Panc1 (cell line): ENCODE data around the gene ZNF831. TPM values are rescaled to one million over a fixed set of nuclear protein-coding genes. Genes with fewer than 3 reads are reported as not detected.

ENCODE experiments used
- ATAC-seq: fragments of 200-7000 bp; cut with Tn5 transposase; 2 replicates; pipeline ENCODE4 v1.9.1; 2020; ENCODE audit warnings: mild to moderate bottlenecking, moderate library complexity
- BruUV-seq: library from RNA; stranded (reverse); fragments of 400-500 nt; replicated peaks from 2 replicates; lab custom pipeline; 2021; lab: Mats Ljungman, UMichigan
- CTCF ChIA-PET: fragments of 300-600 bp; sonication (Branson Sonifier 250); formaldehyde crosslinking; loops from one replicate; lab custom pipeline; 2022; ENCODE audit warnings: antibody characterized with exemption; lab: Charles Lee
- POLR2A ChIA-PET: fragments of 300-600 bp; sonication (Branson Sonifier 250); formaldehyde crosslinking; loops from one replicate; lab custom pipeline; 2022; ENCODE audit warnings: antibody characterized with exemption; lab: Charles Lee
- DNase-seq: peaks from one replicate; pipeline ENCODE4 v3.0.0-alpha.2; 2010; ENCODE audit warnings: low read depth, low spot score
- H3K27ac ChIP-seq: 2 replicates; pipeline ENCODE4 v1.5.1; 2011; ENCODE audit warnings: mild to moderate bottlenecking, low read length, inconsistent platforms
- H3K27me3 ChIP-seq: fragments of 200-500 bp; sonication (Bioruptor generic); 2 replicates; pipeline ENCODE4 v1.6.0; 2014; ENCODE audit warnings: low read length, inconsistent platforms; ENCODE audit not compliant: control insufficient read depth, insufficient read depth
- H3K36me3 ChIP-seq: fragments of 200-500 bp; sonication (Bioruptor generic); 2 replicates; pipeline ENCODE4 v1.5.1; 2014; ENCODE audit warnings: inconsistent platforms, mild to moderate bottlenecking, low read length, moderate library complexity; ENCODE audit not compliant: control insufficient read depth, insufficient read depth
- H3K4me1 ChIP-seq: 2 replicates; pipeline ENCODE4 v1.5.1; 2011; ENCODE audit warnings: inconsistent platforms, mild to moderate bottlenecking, low read length, moderate library complexity; ENCODE audit not compliant: control insufficient read depth, insufficient read depth
- H3K4me3 ChIP-seq, 2 experiments: 2 replicates each; pipeline ENCODE4 v1.5.1; 2011 to 2012; ENCODE audit warnings: low read depth in 2 of 2, low read length in 2 of 2, mild to moderate bottlenecking in 2 of 2, inconsistent platforms in 1 of 2, moderate library complexity in 1 of 2
- H3K9me3 ChIP-seq: fragments of 200-500 bp; sonication (Bioruptor generic); 2 replicates; pipeline ENCODE4 v1.5.1; 2014; ENCODE audit warnings: low read depth, mild to moderate bottlenecking, inconsistent platforms, low read length, moderate library complexity; ENCODE audit not compliant: control insufficient read depth, insufficient read depth
- POLR2AphosphoS5 ChIP-seq: IDR thresholded peaks from 2 replicates; pipeline ENCODE4 v1.6.1; 2012; ENCODE audit warnings: mild to moderate bottlenecking, low read depth, low read length, moderate library complexity
- SIN3A ChIP-seq: IDR thresholded peaks from 2 replicates; pipeline ENCODE4 v1.6.1; 2012; ENCODE audit warnings: low read depth, mild to moderate bottlenecking, low read length, moderate library complexity, borderline replicate concordance; ENCODE audit not compliant: insufficient read depth
- TCF7L2 ChIP-seq: IDR thresholded peaks from 2 replicates; pipeline ENCODE4 v1.6.1; 2011; ENCODE audit warnings: mild to moderate bottlenecking, low read depth, low read length, inconsistent platforms
- in situ Hi-C: cut with HindIII; loops from 2 replicates; pipeline ENCODE4 v1.10.0; 2016; ENCODE audit warnings: low sequenced_read_pairs, low pct_unique_long_range_greater_than_20kb
- intact Hi-C: fragments of 100-400 bp; cut with micrococcal nuclease; formaldehyde crosslinking; loops from one replicate; pipeline ENCODE4 v1.10.0; 2022; ENCODE audit not compliant: unreplicated experiment
- total RNA-seq: library from RNA; stranded (reverse); gene quantifications from one replicate; pipeline ENCODE4 v1.2.1, GENCODE V29; 2021; ENCODE audit not compliant: unreplicated experiment
- TF ChIP-seq, protein P1 (sequence below): fragments of 450-650 bp; IDR thresholded peaks from 2 replicates; pipeline ENCODE4 v1.5.1; 2017; ENCODE audit warnings: mild to moderate bottlenecking
- TF ChIP-seq, protein P2 (sequence below), 2 experiments: IDR thresholded peaks; 2 replicates each; pipeline ENCODE4 v1.6.1; 2011 to 2012; ENCODE audit warnings: low read depth in 2 of 2, control low read depth in 1 of 2, low read length in 1 of 2, mild to moderate bottlenecking in 1 of 2, moderate library complexity in 1 of 2; ENCODE audit not compliant: insufficient read depth in 1 of 2

Gene ZNF831
- total RNA-seq, 1 experiment from 2014 or later, result 0.03 TPM

DNA sequence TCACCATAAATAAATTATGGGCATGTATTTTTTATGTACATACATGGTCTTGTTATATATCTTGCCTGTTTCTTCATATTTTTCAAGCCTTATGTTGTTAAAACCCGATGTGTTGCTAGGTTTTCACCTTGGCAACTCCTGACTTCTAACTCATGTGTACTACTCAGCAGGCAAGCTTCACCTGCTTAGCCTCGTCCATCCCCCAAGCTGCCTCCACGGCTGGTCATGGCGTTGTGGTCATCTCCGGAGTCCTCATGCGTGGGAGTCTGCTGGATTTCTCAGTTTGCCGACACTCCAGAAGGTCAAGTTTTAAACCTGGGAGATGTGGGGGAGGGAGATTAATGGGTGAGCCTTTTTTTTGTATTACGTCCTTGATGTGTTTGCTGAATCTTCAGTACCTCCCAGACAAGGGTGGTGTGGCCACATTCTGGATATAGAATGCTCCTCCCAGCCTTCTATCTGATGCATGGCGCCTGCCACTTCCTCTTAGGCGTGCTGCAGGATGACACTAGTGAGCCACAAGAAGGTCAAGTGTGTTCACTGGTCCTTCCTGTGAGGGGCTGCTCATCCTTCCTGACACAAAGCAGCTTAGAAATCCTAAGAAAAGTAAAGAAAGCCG is 110.2 kb downstream of the ZNF831 start:
- ChIA-PET POLR2A (no interaction called here), CTCF (no interaction called here)
- H3K9me3 ChIP-seq, result no peaks in the 10 kb centered on the region
- no peak for ATAC-seq
- no peak for DNase-seq
- intact Hi-C loops (no loop called here), in situ Hi-C loops (no loop called here)
- BruUV-seq, result no TSS peak
- no peak overlapping the region for H3K4me3 ChIP-seq
- H3K27me3 ChIP-seq, result peaks cover 24% of the 10 kb centered on the region
- H3K4me1 ChIP-seq, result no peaks in the 10 kb centered on the region
- no peaks in the 10 kb centered on the region for H3K36me3 ChIP-seq
- no peak overlapping the region for H3K27ac ChIP-seq
- no peak for TF ChIP-seq TCF7L2
- TF ChIP-seq, protein P1, sequence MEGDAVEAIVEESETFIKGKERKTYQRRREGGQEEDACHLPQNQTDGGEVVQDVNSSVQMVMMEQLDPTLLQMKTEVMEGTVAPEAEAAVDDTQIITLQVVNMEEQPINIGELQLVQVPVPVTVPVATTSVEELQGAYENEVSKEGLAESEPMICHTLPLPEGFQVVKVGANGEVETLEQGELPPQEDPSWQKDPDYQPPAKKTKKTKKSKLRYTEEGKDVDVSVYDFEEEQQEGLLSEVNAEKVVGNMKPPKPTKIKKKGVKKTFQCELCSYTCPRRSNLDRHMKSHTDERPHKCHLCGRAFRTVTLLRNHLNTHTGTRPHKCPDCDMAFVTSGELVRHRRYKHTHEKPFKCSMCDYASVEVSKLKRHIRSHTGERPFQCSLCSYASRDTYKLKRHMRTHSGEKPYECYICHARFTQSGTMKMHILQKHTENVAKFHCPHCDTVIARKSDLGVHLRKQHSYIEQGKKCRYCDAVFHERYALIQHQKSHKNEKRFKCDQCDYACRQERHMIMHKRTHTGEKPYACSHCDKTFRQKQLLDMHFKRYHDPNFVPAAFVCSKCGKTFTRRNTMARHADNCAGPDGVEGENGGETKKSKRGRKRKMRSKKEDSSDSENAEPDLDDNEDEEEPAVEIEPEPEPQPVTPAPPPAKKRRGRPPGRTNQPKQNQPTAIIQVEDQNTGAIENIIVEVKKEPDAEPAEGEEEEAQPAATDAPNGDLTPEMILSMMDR, result no peak
- TF ChIP-seq, protein P2, sequence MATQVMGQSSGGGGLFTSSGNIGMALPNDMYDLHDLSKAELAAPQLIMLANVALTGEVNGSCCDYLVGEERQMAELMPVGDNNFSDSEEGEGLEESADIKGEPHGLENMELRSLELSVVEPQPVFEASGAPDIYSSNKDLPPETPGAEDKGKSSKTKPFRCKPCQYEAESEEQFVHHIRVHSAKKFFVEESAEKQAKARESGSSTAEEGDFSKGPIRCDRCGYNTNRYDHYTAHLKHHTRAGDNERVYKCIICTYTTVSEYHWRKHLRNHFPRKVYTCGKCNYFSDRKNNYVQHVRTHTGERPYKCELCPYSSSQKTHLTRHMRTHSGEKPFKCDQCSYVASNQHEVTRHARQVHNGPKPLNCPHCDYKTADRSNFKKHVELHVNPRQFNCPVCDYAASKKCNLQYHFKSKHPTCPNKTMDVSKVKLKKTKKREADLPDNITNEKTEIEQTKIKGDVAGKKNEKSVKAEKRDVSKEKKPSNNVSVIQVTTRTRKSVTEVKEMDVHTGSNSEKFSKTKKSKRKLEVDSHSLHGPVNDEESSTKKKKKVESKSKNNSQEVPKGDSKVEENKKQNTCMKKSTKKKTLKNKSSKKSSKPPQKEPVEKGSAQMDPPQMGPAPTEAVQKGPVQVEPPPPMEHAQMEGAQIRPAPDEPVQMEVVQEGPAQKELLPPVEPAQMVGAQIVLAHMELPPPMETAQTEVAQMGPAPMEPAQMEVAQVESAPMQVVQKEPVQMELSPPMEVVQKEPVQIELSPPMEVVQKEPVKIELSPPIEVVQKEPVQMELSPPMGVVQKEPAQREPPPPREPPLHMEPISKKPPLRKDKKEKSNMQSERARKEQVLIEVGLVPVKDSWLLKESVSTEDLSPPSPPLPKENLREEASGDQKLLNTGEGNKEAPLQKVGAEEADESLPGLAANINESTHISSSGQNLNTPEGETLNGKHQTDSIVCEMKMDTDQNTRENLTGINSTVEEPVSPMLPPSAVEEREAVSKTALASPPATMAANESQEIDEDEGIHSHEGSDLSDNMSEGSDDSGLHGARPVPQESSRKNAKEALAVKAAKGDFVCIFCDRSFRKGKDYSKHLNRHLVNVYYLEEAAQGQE (IDR thresholded peaks at IDR 0.05; ENCODE audit: insufficient read depth in 1 of 2, low read depth in 2 of 2, low read length in 1 of 2), result no peak
- TF ChIP-seq POLR2AphosphoS5, result no peak
- no peak for TF ChIP-seq SIN3A

DNA sequence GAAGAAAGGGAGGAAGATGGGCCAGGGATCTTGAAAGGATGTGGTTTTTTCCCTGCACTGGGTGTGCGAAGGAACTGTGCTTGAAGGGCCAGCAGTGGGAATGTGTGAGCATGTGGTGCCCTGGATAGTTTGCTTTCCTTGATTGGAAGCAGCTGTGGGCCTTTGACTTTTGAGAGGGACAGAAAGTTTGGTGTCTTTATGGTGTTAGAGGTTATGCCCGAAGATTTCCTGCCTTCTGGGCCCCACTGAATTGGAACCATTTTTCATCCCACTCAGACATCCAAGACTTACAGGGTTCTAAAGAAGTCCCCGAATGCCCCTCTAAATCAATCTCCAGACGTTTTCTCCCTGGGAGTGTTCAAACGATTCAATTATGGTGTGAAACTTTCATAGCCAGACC is 113.3 kb downstream of the ZNF831 start:
- H3K27ac ChIP-seq, result no peak overlapping the region
- no peaks in the 10 kb centered on the region for H3K4me1 ChIP-seq
- no peaks in the 10 kb centered on the region for H3K36me3 ChIP-seq
- peaks cover 25% of the 10 kb centered on the region for H3K27me3 ChIP-seq
- BruUV-seq, result no TSS peak
- no peak for DNase-seq
- no peak overlapping the region for H3K4me3 ChIP-seq
- no peak for ATAC-seq
- intact Hi-C loops, result no loop called here
- in situ Hi-C loops, result no loop called here
- no peak for TF ChIP-seq TCF7L2
- TF ChIP-seq, protein P2 (IDR thresholded peaks at IDR 0.05; ENCODE audit: insufficient read depth in 1 of 2, low read depth in 2 of 2, low read length in 1 of 2), result no peak
- TF ChIP-seq POLR2AphosphoS5, result no peak
- TF ChIP-seq, protein P1, result no peak
- no peak for TF ChIP-seq SIN3A
- ChIA-PET POLR2A (no interaction called here), CTCF (no interaction called here)
- no peaks in the 10 kb centered on the region for H3K9me3 ChIP-seq
